Breast epithelium (tissue), 4 donors: Measurements from ENCODE around the gene SEPTIN1. TPM values are rescaled to one million over a fixed set of nuclear protein-coding genes. Genes with fewer than 3 reads are reported as not detected.

ENCODE experiments used
- DNase-seq, 2 donors: peaks; one replicate each; pipeline ENCODE4 v3.0.0-alpha.2; 2019; ENCODE audit warnings: low spot score in 2 of 2
- H3K27ac ChIP-seq, 2 donors: fragments of 200-600 bp; sonication (generic) in 1 of 2; one replicate each; pipeline ENCODE4 v1.5.1; 2016 to 2019; ENCODE audit warnings: mild to moderate bottlenecking in 1 of 2
- H3K27me3 ChIP-seq, 2 donors: fragments of 200-600 bp; sonication (generic) in 1 of 2; one replicate each; pipeline versions ENCODE4 v1.5.1 to v1.6.0; 2017 to 2019; ENCODE audit warnings: control low read depth in 1 of 2, mild to moderate bottlenecking in 1 of 2
- H3K36me3 ChIP-seq: fragments of 200-600 bp; one replicate; pipeline ENCODE4 v1.5.1; 2019
- H3K4me1 ChIP-seq, 2 donors: fragments of 200-600 bp; sonication (generic); one replicate each; pipeline ENCODE4 v1.5.1; 2016 to 2019; ENCODE audit warnings: control low read depth in 1 of 2
- H3K4me3 ChIP-seq, 3 donors: fragments of 200-600 bp; sonication (generic); 1 replicate in 2 of 3; 2 replicates in 1 of 3; pipeline ENCODE4 v1.5.1; 2016 to 2019; ENCODE audit warnings: mild to moderate bottlenecking in 3 of 3, moderate library complexity in 2 of 3
- H3K9me3 ChIP-seq, 2 donors: fragments of 200-600 bp; sonication (generic) in 1 of 2; one replicate each; pipeline ENCODE4 v1.5.1; 2016 to 2019; ENCODE audit warnings: control low read depth in 1 of 2
- POLR2A ChIP-seq: fragments of 450-650 bp; IDR thresholded peaks from one replicate; pipeline ENCODE4 v1.6.1; 2016; ENCODE audit warnings: antibody characterized with exemption, mild to moderate bottlenecking, moderate library complexity
- POLR2AphosphoS5 ChIP-seq, 3 donors: sonication (generic); formaldehyde crosslinking; IDR thresholded peaks; one replicate each; pipeline ENCODE4 v1.6.1; 2017; ENCODE audit warnings: antibody characterized with exemption in 3 of 3
- intact Hi-C: fragments of 100-400 bp; cut with DNase I; formaldehyde crosslinking; loops from one replicate; pipeline ENCODE4 v1.15.1; 2023; ENCODE audit warnings: low total_unique reads
- total RNA-seq, 3 donors: library from RNA; depleted of rRNA; stranded (reverse); fragments of >200 nt; gene quantifications; one replicate each; pipeline ENCODE4 v1.1.0, GENCODE V29; 2016
- TF ChIP-seq, protein P1 (sequence below), 3 donors: fragments of 450-650 bp; IDR thresholded peaks; one replicate each; pipeline ENCODE4 v1.5.1; 2016 to 2017; ENCODE audit warnings: antibody characterized with exemption in 3 of 3, mild to moderate bottlenecking in 3 of 3, moderate library complexity in 3 of 3

SEPTIN1 gene
- 1 to 10 TPM; 1.3 to 4.6 (median 2.7) TPM for total RNA-seq

DNA sequence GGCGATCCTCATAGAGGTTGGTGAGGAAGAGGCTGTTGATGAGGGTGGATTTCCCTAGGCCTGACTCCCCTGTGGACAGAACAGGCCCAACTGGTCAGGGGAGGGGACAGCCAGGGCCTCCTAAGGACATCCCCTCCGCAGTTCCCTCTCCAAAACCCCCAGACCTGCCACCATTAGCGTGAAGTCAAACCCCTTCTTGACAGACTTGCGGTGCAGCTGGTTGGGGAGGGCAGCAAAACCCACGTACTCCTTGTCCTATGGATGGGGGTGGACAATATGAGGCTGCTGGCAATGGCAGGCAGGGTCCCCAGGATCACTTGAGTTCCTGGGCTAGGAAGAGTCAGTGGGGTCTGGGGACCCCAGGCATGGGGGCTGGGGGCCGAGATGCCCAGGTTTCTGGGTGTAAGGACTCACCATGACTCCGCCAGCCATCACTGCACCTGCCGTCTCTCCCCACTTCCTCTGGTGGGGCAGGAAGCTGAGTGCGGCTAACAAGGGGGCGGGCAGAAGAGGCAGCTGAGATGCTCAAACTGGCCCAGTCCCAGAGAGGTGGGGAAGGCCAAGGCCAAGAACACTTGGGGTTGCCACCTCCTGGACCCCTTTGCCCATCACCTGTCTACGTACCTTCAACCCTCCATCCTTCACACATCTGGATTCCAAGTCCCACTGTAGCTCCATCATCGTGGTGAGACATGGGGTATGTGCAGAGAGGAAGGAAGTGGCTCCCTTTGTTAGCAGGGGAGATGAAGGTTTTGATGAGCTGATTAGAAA, at the start of gene SEPTIN1:
Gene SEPTIN1 (minus strand): TSS at position 451 of the 771 bp plus-strand sequence. CDS start 19 bp downstream, at position 432.
- Histone ChIP-seq H3K36me3 (no peaks in the 10 kb centered on the region), H3K27ac (peak within 1 kb of the TSS in 1 of 2 donors; percentile 38), H3K4me3 (peak within 1 kb of the TSS in 1 of 3 donors; percentile 19), H3K9me3 (no peaks in the 10 kb centered on the region), H3K27me3 (no peaks in the 10 kb centered on the region), H3K4me1 (peaks cover 0 to 3% of the 10 kb centered on the region in 2 donors)
- TF ChIP-seq, protein P1, sequence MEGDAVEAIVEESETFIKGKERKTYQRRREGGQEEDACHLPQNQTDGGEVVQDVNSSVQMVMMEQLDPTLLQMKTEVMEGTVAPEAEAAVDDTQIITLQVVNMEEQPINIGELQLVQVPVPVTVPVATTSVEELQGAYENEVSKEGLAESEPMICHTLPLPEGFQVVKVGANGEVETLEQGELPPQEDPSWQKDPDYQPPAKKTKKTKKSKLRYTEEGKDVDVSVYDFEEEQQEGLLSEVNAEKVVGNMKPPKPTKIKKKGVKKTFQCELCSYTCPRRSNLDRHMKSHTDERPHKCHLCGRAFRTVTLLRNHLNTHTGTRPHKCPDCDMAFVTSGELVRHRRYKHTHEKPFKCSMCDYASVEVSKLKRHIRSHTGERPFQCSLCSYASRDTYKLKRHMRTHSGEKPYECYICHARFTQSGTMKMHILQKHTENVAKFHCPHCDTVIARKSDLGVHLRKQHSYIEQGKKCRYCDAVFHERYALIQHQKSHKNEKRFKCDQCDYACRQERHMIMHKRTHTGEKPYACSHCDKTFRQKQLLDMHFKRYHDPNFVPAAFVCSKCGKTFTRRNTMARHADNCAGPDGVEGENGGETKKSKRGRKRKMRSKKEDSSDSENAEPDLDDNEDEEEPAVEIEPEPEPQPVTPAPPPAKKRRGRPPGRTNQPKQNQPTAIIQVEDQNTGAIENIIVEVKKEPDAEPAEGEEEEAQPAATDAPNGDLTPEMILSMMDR (IDR thresholded peaks at IDR 0.05) = no peak
- TF ChIP-seq POLR2A (no peak), POLR2AphosphoS5 (IDR thresholded peaks at IDR 0.05) (no peak)
- intact Hi-C loops = no loop called here
- no peak for DNase-seq

DNA sequence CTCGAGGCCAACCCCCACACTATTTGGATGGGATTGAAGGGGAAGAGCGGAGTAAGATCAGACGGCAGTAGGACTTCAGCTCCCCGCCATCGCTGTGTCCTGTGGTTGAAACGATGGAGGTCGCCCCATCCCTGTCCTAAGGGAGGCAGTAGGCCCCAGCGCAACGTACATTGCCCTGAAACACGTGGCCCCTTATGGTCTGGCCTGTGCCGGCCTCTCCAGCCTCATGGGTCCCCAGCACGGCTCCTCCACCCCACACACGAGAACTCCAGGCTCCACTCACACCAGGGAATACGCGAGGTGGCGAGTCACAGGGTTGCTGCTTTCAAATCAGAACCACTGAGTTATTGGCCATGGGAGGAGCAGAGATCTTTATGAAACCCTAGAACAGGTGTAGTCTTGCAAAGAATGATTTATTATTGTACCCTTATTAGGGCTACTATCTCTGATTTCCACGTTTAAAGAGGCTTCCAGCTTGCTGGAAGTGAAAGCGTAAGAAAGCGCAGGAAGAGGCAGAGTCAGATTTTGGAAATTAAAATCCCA, 48.1 kb upstream of the SEPTIN1 start:
- Histone ChIP-seq H3K9me3 (no peaks in the 10 kb centered on the region), H3K4me1 (peaks cover 3 to 11% of the 10 kb centered on the region in 2 donors), H3K4me3 (peak overlapping the region; percentile 51 to 78 (median 75)), H3K27ac (peak overlapping the region; percentile 79 to 87), H3K36me3 (no peaks in the 10 kb centered on the region), H3K27me3 (no peaks in the 10 kb centered on the region)
- TF ChIP-seq, protein P1 (IDR thresholded peaks at IDR 0.05) = no peak
- TF ChIP-seq POLR2AphosphoS5 (IDR thresholded peaks at IDR 0.05) (no peak), POLR2A (no peak)
- no peak for DNase-seq
- intact Hi-C loops = no loop called here

- Histone ChIP-seq H3K27me3 (no peaks in the 10 kb centered on the region), H3K4me1 (peaks cover 3 to 11% of the 10 kb centered on the region in 2 donors), H3K27ac (peak within 1 kb of the TSS; percentile 79 to 87), H3K4me3 (peak within 1 kb of the TSS; percentile 51 to 78 (median 75)), H3K36me3 (no peaks in the 10 kb centered on the region), H3K9me3 (no peaks in the 10 kb centered on the region)
- no peak for TF ChIP-seq POLR2A
- TF ChIP-seq, protein P1 (IDR thresholded peaks at IDR 0.05) = peak; percentile 80 to 96 (median 89)
- peak; percentile 78 to 86 (median 82) for TF ChIP-seq POLR2AphosphoS5 (IDR thresholded peaks at IDR 0.05)
- intact Hi-C loops = loop anchor here (10.0 kb wide), 1 partner anchor 95 kb away; the partner anchor contains the start of gene ZNF768
- peak; percentile 94 to 98 for DNase-seq
Measured at GRCh38 chr16:30429678-30430427, 47.5 kb upstream of the SEPTIN1 start, which contains the start of gene DCTPP1. DCTPP1 (minus strand) TSS chr16:30430030; CDS start chr16:30429980, 50 bp downstream.

DNA sequence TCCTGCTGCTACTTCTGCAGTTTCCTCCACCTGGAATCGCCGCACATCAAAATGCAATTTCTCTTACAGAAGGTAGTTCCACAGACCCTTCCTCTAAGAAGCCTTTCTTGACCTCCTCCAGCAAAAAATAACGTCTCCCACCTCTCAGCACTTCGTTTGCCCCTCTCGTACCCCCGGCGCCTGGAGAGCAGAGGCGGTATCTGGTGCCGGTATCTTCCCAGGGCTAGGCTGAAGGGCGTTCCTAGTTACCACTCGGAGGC, 47.0 kb upstream of the SEPTIN1 start:
- Histone ChIP-seq H3K9me3 (no peaks in the 10 kb centered on the region), H3K4me1 (peaks cover 3 to 11% of the 10 kb centered on the region in 2 donors), H3K27me3 (no peaks in the 10 kb centered on the region), H3K36me3 (no peaks in the 10 kb centered on the region), H3K27ac (peak overlapping the region; percentile 79 to 87), H3K4me3 (peak overlapping the region; percentile 51 to 78 (median 75))
- DNase-seq = no peak
- intact Hi-C loops = loop anchor here (10.0 kb wide), 1 partner anchor 95 kb away; the partner anchor contains the start of gene ZNF768
- TF ChIP-seq POLR2A (no peak), POLR2AphosphoS5 (IDR thresholded peaks at IDR 0.05) (no peak)
- TF ChIP-seq, protein P1 (IDR thresholded peaks at IDR 0.05) = no peak
